Smooth muscle cell (in vitro differentiated cells): Measurements from ENCODE around the gene ECHS1. TPM values are rescaled to one million over a fixed set of nuclear protein-coding genes. Genes with fewer than 3 reads are reported as not detected.
"Not testable (repeated sequence)": the region's sequence is repeated elsewhere in the genome, so short reads cannot be mapped to it uniquely, and the experiment has no call there.

Experiments used
- DNase-seq: peaks from one replicate; lab custom pipeline; 2025; ENCODE audit not compliant: unreplicated experiment; lab: John Stamatoyannopoulos, UW
- H2AFZ ChIP-seq: fragments of 200-600 bp; sonication (generic); 2 replicates; pipeline ENCODE4 v1.6.0; 2016; ENCODE audit warnings: antibody characterized with exemption, low read depth, mild to moderate bottlenecking
- H3F3A ChIP-seq: fragments of 200-600 bp; sonication (generic); 2 replicates; pipeline ENCODE4 v1.6.0; 2017; ENCODE audit warnings: antibody characterized with exemption, low read depth
- H3K27ac ChIP-seq: fragments of 200-600 bp; sonication (generic); 2 replicates; pipeline ENCODE4 v1.5.1; 2016; ENCODE audit warnings: low read depth, mild to moderate bottlenecking
- H3K27me3 ChIP-seq: fragments of 200-600 bp; sonication (generic); 2 replicates; pipeline ENCODE4 v1.6.1; 2016; ENCODE audit warnings: low read depth, mild to moderate bottlenecking
- H3K36me3 ChIP-seq: fragments of 200-600 bp; sonication (generic); 2 replicates; pipeline ENCODE4 v1.5.1; 2016; ENCODE audit warnings: low read depth
- H3K4me1 ChIP-seq: fragments of 200-600 bp; sonication (generic); 2 replicates; pipeline ENCODE4 v1.5.1; 2016; ENCODE audit warnings: low read depth
- H3K4me2 ChIP-seq: fragments of 200-600 bp; sonication (generic); 2 replicates; pipeline ENCODE4 v1.6.0; 2016; ENCODE audit warnings: mild to moderate bottlenecking
- H3K4me3 ChIP-seq: fragments of 200-600 bp; sonication (generic); 2 replicates; pipeline ENCODE4 v1.5.1; 2016; ENCODE audit warnings: mild to moderate bottlenecking
- H3K79me2 ChIP-seq: fragments of 200-600 bp; sonication (generic); 2 replicates; pipeline ENCODE4 v1.6.0; 2016; ENCODE audit warnings: low read depth, mild to moderate bottlenecking
- H3K9ac ChIP-seq: fragments of 200-600 bp; sonication (generic); 2 replicates; pipeline ENCODE4 v1.6.0; 2016; ENCODE audit warnings: low read depth
- H3K9me3 ChIP-seq: fragments of 200-600 bp; sonication (generic); replicated peaks from 2 replicates; pipeline ENCODE4 v1.5.1; 2016; ENCODE audit warnings: low read depth
- H4K20me1 ChIP-seq: fragments of 200-600 bp; sonication (generic); 2 replicates; pipeline ENCODE4 v1.6.0; 2016; ENCODE audit warnings: low read depth
- WGBS: methylation state at CpG from one replicate; pipeline ENCODE4 v1.1.7; 2016; ENCODE audit warnings: low lambda C conversion rate; 5-methylcytosine and 5-hydroxymethylcytosine counted together
- polyA plus RNA-seq: library from polyadenylated mRNA; unstranded; fragments of >200 nt; fragmentation: Nextera tagmentation; extraction: Ambion mirVana; gene quantifications from 2 replicates; pipeline ENCODE4 v1.2.1, GENCODE V29; 2016
- total RNA-seq: library from RNA; depleted of rRNA; stranded (reverse); fragments of >200 nt; gene quantifications from 2 replicates; pipeline ENCODE4 v1.2.3, GENCODE V29; 2014
- TF ChIP-seq, protein P1 (sequence below): fragments of 200-600 bp; sonication (generic); IDR thresholded peaks from 2 replicates; pipeline ENCODE4 v1.5.1; 2017; ENCODE audit warnings: borderline replicate concordance, mild to moderate bottlenecking, antibody characterized with exemption; ENCODE audit not compliant: insufficient read depth, poor library complexity, severe bottlenecking

ECHS1 gene
- total and polyA plus RNA-seq, 2 experiments from 2014 or later, result 63.8 to 112 TPM

DNA sequence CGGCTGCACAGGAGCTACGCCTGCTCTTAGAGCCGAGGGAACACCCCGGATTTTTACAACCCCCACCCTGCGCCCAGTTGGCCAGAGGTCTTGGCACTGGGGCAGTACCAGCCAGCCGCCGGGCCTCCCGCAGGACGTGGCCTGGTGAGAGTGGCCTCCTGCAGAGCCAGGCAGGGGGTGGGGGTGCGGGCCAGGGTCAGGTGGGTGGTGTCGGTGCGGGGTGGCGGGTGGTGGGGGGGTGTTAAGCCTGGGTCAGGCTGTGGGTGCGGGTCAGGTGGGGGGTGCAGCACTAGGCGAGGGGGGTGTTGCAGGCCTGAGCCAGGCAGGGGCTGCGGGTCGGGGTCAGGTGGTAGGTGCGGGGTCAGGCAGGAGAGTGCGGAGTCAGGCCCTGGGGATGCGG is 647 bp downstream of the ECHS1 start:
- peak overlapping the region; percentile 79 for H3K4me3 ChIP-seq
- H3K27ac ChIP-seq, result no peak overlapping the region
- TF ChIP-seq, protein P1, sequence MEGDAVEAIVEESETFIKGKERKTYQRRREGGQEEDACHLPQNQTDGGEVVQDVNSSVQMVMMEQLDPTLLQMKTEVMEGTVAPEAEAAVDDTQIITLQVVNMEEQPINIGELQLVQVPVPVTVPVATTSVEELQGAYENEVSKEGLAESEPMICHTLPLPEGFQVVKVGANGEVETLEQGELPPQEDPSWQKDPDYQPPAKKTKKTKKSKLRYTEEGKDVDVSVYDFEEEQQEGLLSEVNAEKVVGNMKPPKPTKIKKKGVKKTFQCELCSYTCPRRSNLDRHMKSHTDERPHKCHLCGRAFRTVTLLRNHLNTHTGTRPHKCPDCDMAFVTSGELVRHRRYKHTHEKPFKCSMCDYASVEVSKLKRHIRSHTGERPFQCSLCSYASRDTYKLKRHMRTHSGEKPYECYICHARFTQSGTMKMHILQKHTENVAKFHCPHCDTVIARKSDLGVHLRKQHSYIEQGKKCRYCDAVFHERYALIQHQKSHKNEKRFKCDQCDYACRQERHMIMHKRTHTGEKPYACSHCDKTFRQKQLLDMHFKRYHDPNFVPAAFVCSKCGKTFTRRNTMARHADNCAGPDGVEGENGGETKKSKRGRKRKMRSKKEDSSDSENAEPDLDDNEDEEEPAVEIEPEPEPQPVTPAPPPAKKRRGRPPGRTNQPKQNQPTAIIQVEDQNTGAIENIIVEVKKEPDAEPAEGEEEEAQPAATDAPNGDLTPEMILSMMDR, result no peak
- H3K9me3 ChIP-seq, result no peaks in the 10 kb centered on the region
- H3K27me3 ChIP-seq, result no peaks in the 10 kb centered on the region
- no peaks in the 10 kb centered on the region for H3K36me3 ChIP-seq
- DNase-seq, result no peak
- no peaks in the 10 kb centered on the region for H3K79me2 ChIP-seq
- no peak overlapping the region for H3K9ac ChIP-seq
- WGBS, result 74% methylated on average over 14 of the region's 20 CpGs
- H2AFZ ChIP-seq, result no peak overlapping the region
- peaks cover 7% of the 10 kb centered on the region for H3F3A ChIP-seq
- H3K4me1 ChIP-seq, result peaks cover 5% of the 10 kb centered on the region
- no peaks in the 10 kb centered on the region for H4K20me1 ChIP-seq
- peak overlapping the region; percentile 91 for H3K4me2 ChIP-seq

DNA sequence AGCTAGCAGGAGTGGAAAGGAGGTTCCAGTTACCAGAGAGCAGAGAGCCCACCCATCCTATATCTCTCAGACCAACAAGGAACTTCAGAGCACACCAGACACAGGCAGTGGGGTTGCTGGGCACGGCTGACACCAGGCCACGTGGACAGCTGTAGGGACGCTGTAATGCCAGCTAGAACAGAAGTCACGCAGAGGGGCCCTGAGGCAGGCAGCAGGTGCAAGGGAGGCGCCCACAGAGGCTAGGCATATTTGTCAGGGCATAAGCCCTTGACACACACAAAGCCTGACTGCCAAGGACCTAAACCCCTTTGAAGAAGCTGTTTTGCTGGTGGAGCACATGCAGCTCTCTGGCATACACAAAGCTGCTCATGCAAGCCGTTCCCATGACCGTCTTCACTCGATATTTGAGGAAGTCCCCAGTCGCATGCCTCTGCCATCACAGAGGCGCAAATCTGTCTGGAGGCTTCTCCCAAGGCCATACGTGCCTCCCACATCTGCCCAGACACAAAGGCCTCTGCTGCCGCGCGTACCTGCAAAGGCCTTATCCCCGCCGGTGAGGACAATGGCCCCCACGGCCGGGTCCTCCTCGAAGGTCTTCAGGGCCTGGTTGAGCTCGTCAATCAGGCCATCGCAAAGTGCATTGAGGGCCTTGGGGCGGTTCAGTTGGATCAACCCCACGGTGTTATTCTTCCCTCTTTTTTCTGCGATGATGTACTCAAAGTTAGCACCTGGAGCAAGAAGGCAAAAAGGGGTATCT is 2.9 kb downstream of the ECHS1 start:
- Histone ChIP-seq H4K20me1 (no peaks in the 10 kb centered on the region), H3K79me2 (no peaks in the 10 kb centered on the region), H3K9ac (no peak overlapping the region), H2AFZ (no peak overlapping the region), H3K27ac (no peak overlapping the region), H3F3A (peaks cover 7% of the 10 kb centered on the region), H3K36me3 (peaks cover 6% of the 10 kb centered on the region), H3K4me3 (no peak overlapping the region), H3K4me2 (no peak overlapping the region), H3K4me1 (peaks cover 5% of the 10 kb centered on the region), H3K27me3 (no peaks in the 10 kb centered on the region), H3K9me3 (no peaks in the 10 kb centered on the region)
- WGBS, result 94% methylated on average over 24 of the region's 24 CpGs
- TF ChIP-seq, protein P1, result no peak
- no peak for DNase-seq

DNA sequence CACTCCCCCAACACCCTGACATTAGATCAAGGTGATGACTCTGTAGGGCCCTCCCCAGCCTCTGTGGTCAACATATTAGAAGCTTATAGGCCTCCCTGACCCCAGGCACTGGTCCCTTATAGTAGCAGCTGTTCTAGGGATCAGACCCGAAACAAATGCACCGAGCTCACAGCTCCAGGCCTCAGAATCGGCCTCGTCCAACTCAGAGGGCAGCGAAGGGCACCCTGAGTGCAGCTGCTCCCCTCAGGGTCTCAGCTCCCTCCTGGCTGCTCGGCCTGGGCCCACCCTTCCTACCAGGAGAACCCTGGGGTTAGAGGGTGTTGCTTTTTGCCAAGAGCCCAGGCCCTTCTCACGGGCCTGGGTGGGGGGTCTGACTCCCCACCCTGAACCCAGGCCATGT is 5.0 kb downstream of the ECHS1 start:
- Histone ChIP-seq H3K4me1 (no peaks in the 10 kb centered on the region), H3K27ac (no peak overlapping the region), H3K79me2 (no peaks in the 10 kb centered on the region), H3K36me3 (peaks cover 6% of the 10 kb centered on the region), H3K9me3 (no peaks in the 10 kb centered on the region), H4K20me1 (no peaks in the 10 kb centered on the region), H3K27me3 (no peaks in the 10 kb centered on the region), H3K4me2 (no peak overlapping the region), H2AFZ (no peak overlapping the region), H3K4me3 (no peak overlapping the region), H3K9ac (no peak overlapping the region), H3F3A (no peaks in the 10 kb centered on the region)
- DNase-seq, result no peak
- WGBS, result 99% methylated on average over 7 of the region's 7 CpGs
- TF ChIP-seq, protein P1, result no peak

DNA sequence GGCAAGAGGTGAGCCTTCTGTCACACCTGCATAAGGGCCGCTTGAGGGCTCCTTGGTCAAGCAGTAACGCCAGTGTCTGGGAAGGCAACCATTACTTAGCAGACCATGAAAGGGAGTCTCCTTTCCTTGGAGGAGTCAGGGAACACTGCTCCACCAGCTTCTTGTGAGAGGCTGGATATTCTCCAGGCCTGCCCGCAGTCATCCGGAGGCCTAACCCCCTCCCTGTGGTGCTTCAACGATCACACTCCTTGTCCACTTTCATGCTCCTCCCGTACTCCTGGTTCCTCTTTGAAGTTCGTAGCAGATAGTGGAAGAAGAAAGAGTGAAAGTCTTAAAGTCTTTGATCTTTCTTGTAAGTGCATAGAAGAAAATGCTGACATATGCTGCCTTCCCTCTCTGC is 5.7 kb downstream of the ECHS1 start:
- H3K36me3 ChIP-seq, H3K9ac ChIP-seq, DNase-seq, H3K4me1 ChIP-seq, H3K9me3 ChIP-seq, H3K4me2 ChIP-seq, H3F3A ChIP-seq, H3K27me3 ChIP-seq, H3K27ac ChIP-seq, H3K4me3 ChIP-seq, H2AFZ ChIP-seq, H4K20me1 ChIP-seq, H3K79me2 ChIP-seq: not testable (repeated sequence)
- WGBS, result 60% methylated on average over 3 of the region's 7 CpGs
